ENCODE measurements around the gene PCTP. TPM values are rescaled to one million over a fixed set of nuclear protein-coding genes. Genes with fewer than 3 reads are reported as not detected.

PCTP gene
- total RNA-seq, 1 experiment from 2014 or later: 17.1 TPM

DNA sequence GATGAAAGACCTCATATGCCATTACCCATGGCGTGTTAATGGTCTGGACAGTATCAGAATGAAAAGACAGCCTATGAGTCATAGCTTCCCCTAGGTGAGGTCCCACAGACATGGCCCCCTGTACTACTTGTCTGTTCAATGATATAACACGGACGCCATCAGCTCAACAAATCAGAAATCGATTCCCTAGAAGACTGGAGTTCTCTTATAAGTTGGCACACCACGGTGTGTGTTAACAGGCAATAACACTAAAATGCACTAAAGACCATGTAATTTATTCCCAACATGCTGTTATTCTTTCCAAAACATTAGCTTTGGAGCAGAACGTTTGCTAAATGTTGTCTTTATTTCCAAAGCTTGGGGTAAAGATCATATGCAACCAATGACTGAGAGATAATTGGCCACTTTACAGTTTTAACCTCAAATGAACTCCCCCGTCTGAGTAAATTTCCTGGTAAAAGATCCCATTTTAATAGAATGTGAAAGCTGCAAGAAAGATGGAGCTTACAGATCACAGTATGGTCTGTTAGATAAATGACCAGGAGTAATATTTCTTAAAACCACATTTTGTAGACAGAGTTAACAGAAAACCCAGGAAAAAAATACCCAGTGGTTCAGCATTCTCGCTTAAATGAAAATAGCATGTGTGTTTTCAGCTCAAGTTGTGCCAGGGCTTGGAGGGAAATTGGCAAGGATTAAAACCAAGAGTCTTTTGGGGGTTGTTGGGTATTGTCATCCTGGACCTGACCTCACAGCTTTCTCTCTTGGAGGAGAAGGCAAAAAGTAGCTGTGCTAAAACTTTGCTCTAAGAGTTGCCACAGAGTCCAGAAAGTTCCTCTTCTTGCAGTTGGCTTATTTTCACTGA lies 65.9 kb downstream of the PCTP start:
- Mint-ChIP-seq H3K4me1 (no peaks in the 10 kb centered on the region), H3K36me3 (ENCODE audit: insufficient read depth in 1 of 3, low read depth in 3 of 3) (no peaks in the 10 kb centered on the region), H3K27ac (no peak overlapping the region), H3K9me3 (no peaks in the 10 kb centered on the region; a peak in 1 of 5 replicates), H3K27me3 (ENCODE audit: low read depth) (peaks cover 2% of the 10 kb centered on the region; the same call in 1 of the 2 replicates), H3K4me3 (no peak overlapping the region)
- Histone ChIP-seq H2BK120ac (ENCODE audit: low read depth, low read length, poor library complexity, severe bottlenecking) (no peak overlapping the region), H3K9ac (ENCODE audit: extremely low read depth, insufficient read length, low read length) (no peak overlapping the region), H3K79me2 (ENCODE audit: insufficient read depth, low read length) (no peaks in the 10 kb centered on the region), H4K20me1 (ENCODE audit: control insufficient read depth, insufficient read depth, insufficient read length) (no peaks in the 10 kb centered on the region), H2BK5ac (ENCODE audit: insufficient read length, low read length) (no peak overlapping the region), H3K27me3 (ENCODE audit: insufficient read depth, low read length) (no peaks in the 10 kb centered on the region), H2AK5ac (ENCODE audit: insufficient read length, low read length) (no peak overlapping the region), H2BK12ac (ENCODE audit: insufficient read length, low read depth, low read length) (no peak overlapping the region), H3K23ac (ENCODE audit: insufficient read length, low read depth, low read length) (no peak overlapping the region), H2BK15ac (ENCODE audit: low read depth, low read length) (no peak overlapping the region), H3K56ac (ENCODE audit: insufficient read length, low read depth, low read length) (no peak overlapping the region), H4K8ac (replicated peaks; ENCODE audit: insufficient read length, low read depth, low read length) (no peak overlapping the region), H3K4me1 (ENCODE audit: insufficient read depth, low read length) (no peaks in the 10 kb centered on the region), H4K91ac (ENCODE audit: insufficient read length, low read depth, low read length) (no peak overlapping the region), H3T11ph (ENCODE audit: low read length) (no peak overlapping the region), H2AFZ (ENCODE audit: low read length) (no peak overlapping the region), H3K4ac (ENCODE audit: low read depth, low read length) (no peak overlapping the region), H4K5ac (ENCODE audit: insufficient read length, low read depth, low read length) (no peak overlapping the region), H3K14ac (ENCODE audit: insufficient read depth, low read length) (no peak overlapping the region), H3K27ac (ENCODE audit: insufficient read length, low read depth, low read length) (no peak overlapping the region), H3K18ac (ENCODE audit: insufficient read length, low read depth, low read length) (no peak overlapping the region), H3K4me2 (ENCODE audit: insufficient read depth, insufficient read length, low read length) (no peak overlapping the region), H2BK20ac (ENCODE audit: low read depth, low read length, poor library complexity, severe bottlenecking) (no peak overlapping the region), H3K79me1 (ENCODE audit: insufficient read depth, low read depth, low read length, poor library complexity, severe bottlenecking) (no peaks in the 10 kb centered on the region), H3K9me3 (ENCODE audit: control insufficient read depth, low read depth, low read length) (no peaks in the 10 kb centered on the region), H3K23me2 (ENCODE audit: insufficient read length, low read depth, low read length, poor library complexity, severe bottlenecking) (no peaks in the 10 kb centered on the region)
- no peak for DNase-seq
- TF ChIP-seq, protein P1, sequence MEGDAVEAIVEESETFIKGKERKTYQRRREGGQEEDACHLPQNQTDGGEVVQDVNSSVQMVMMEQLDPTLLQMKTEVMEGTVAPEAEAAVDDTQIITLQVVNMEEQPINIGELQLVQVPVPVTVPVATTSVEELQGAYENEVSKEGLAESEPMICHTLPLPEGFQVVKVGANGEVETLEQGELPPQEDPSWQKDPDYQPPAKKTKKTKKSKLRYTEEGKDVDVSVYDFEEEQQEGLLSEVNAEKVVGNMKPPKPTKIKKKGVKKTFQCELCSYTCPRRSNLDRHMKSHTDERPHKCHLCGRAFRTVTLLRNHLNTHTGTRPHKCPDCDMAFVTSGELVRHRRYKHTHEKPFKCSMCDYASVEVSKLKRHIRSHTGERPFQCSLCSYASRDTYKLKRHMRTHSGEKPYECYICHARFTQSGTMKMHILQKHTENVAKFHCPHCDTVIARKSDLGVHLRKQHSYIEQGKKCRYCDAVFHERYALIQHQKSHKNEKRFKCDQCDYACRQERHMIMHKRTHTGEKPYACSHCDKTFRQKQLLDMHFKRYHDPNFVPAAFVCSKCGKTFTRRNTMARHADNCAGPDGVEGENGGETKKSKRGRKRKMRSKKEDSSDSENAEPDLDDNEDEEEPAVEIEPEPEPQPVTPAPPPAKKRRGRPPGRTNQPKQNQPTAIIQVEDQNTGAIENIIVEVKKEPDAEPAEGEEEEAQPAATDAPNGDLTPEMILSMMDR (conservative IDR thresholded peaks at IDR 0.05): no peak
- WGBS (ENCODE audit: extremely low coverage, insufficient read length, low lambda C conversion rate): no CpG with 5 or more reads among the region's 8 CpGs
